HEK293 (cell line): ENCODE data around the gene ANKRD65.
A peak's percentile ranks its signal among the peaks of the same experiment; 100 is the strongest.

Source experiments
- CTCF ChIA-PET: fragments of 350-600 bp; formaldehyde crosslinking; extraction: SDS; loops from one replicate; lab custom pipeline; 2021; ENCODE audit warnings: antibody characterized with exemption; lab: Yijun Ruan, JAX
- POLR2A ChIA-PET: fragments of 300-600 bp; formaldehyde crosslinking; extraction: SDS; loops from one replicate; lab custom pipeline; 2020; ENCODE audit warnings: antibody characterized with exemption, inconsistent platforms; lab: Yijun Ruan, JAX
- H3K27ac ChIP-seq: fragments of 200-500 bp; sonication (Bioruptor generic); 2 replicates; pipeline ENCODE4 v1.5.1; 2014; ENCODE audit warnings: low read depth, low read length, control low read depth, inconsistent platforms; ENCODE audit errors: extremely low read depth
- H3K36me3 ChIP-seq, 2 experiments: fragments of 200-500 bp in 1 of 2; sonication (Bioruptor generic) in 1 of 2; 1 replicate in 1 of 2; 2 replicates in 1 of 2; pipeline ENCODE4 v1.5.1; 2014 to 2017; ENCODE audit warnings: inconsistent platforms in 2 of 2, low read length in 2 of 2; ENCODE audit not compliant: control insufficient read depth in 2 of 2, insufficient read depth in 1 of 2
- H3K4me1 ChIP-seq: fragments of 200-500 bp; sonication (Bioruptor generic); 2 replicates; pipeline ENCODE4 v1.5.1; 2014; ENCODE audit warnings: mild to moderate bottlenecking, low read length, inconsistent platforms; ENCODE audit not compliant: control insufficient read depth, insufficient read depth
- H3K4me3 ChIP-seq: 2 replicates; pipeline ENCODE4 v1.5.1; 2011; ENCODE audit warnings: low read depth, mild to moderate bottlenecking, control low read depth, low read length, moderate library complexity
- H3K9me3 ChIP-seq: fragments of 200-500 bp; sonication (Bioruptor generic); 2 replicates; pipeline ENCODE4 v1.5.1; 2014; ENCODE audit warnings: low read depth, low read length, inconsistent platforms; ENCODE audit not compliant: control insufficient read depth, insufficient read depth
- GFI1B ChIP-seq: fragments of 450-650 bp; formaldehyde crosslinking; IDR thresholded peaks from 2 replicates; pipeline ENCODE4 v1.5.1; 2016; ENCODE audit warnings: missing biosample characterization, missing genetic modification characterization
- GLI4 ChIP-seq: fragments of 450-650 bp; formaldehyde crosslinking; IDR thresholded peaks from 2 replicates; pipeline ENCODE4 v1.5.1; 2016; ENCODE audit warnings: missing biosample characterization, missing genetic modification characterization
- GLIS1 ChIP-seq: fragments of 450-650 bp; formaldehyde crosslinking; IDR thresholded peaks from 2 replicates; pipeline ENCODE4 v1.5.1; 2016; ENCODE audit warnings: missing biosample characterization, missing genetic modification characterization
- HOXC10 ChIP-seq: sonication (generic); formaldehyde crosslinking; IDR thresholded peaks from 2 replicates; pipeline ENCODE4 v1.8.1; 2023; ENCODE audit warnings: mild to moderate bottlenecking, missing genetic modification reagents
- IKZF3 ChIP-seq: fragments of 450-650 bp; IDR thresholded peaks from 2 replicates; pipeline ENCODE4 v1.5.0; 2018; ENCODE audit warnings: missing biosample characterization, mild to moderate bottlenecking, missing genetic modification characterization, moderate library complexity
- ZBTB1 ChIP-seq: fragments of 450-650 bp; formaldehyde crosslinking; IDR thresholded peaks from 2 replicates; pipeline ENCODE4 v1.5.1; 2016; ENCODE audit warnings: missing biosample characterization, missing genetic modification characterization
- ZIC2 ChIP-seq: fragments of 450-650 bp; formaldehyde crosslinking; IDR thresholded peaks from 2 replicates; pipeline ENCODE4 v1.5.1; 2016; ENCODE audit warnings: missing biosample characterization, missing genetic modification characterization
- ZNF121 ChIP-seq: fragments of 450-650 bp; formaldehyde crosslinking; IDR thresholded peaks from 2 replicates; pipeline ENCODE4 v1.5.1; 2016; ENCODE audit warnings: missing biosample characterization, missing genetic modification characterization
- ZNF335 ChIP-seq: fragments of 450-650 bp; formaldehyde crosslinking; conservative IDR thresholded peaks from 2 replicates; pipeline ENCODE4 v1.5.1; 2016; ENCODE audit warnings: missing biosample characterization, missing genetic modification characterization
- ZNF354C ChIP-seq: fragments of 450-650 bp; formaldehyde crosslinking; IDR thresholded peaks from 2 replicates; pipeline ENCODE4 v1.5.1; 2016; ENCODE audit warnings: missing biosample characterization, missing genetic modification characterization, low read depth, borderline replicate concordance
- ZNF561 ChIP-seq: fragments of 450-650 bp; IDR thresholded peaks from 2 replicates; pipeline ENCODE4 v1.5.1; 2018; ENCODE audit warnings: missing biosample characterization, missing genetic modification characterization, borderline replicate concordance
- TF ChIP-seq, protein P1 (sequence below): fragments of 450-650 bp; formaldehyde crosslinking; IDR thresholded peaks from 2 replicates; pipeline ENCODE4 v1.5.1; 2016; ENCODE audit warnings: missing biosample characterization, missing genetic modification characterization
- TF ChIP-seq, protein P2 (sequence below): fragments of 450-650 bp; formaldehyde crosslinking; conservative IDR thresholded peaks from 2 replicates; pipeline ENCODE4 v1.5.1; 2016; ENCODE audit warnings: low read depth, missing biosample characterization, missing genetic modification characterization
- TF ChIP-seq, protein P3 (sequence below): fragments of 450-650 bp; formaldehyde crosslinking; IDR thresholded peaks from 2 replicates; pipeline ENCODE4 v1.5.1; 2017; ENCODE audit warnings: missing biosample characterization, missing genetic modification characterization

The ANKRD65 gene

DNA sequence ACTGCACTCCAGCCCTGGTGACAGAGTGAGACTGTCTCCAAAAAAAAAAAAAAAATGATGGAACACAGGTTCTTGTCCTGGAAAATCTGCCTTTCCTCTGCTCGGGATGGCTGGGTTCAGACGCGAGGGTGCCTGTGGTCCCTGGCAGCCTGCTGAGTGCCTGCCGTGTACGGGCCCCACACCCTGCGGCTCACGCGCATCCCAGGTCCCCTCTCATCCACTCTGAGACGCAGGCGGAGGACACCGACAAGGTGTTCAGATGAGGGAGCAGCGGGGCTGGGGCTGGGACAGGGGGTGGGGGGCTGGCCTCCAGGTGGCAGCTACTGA is 4.3 kb upstream of the ANKRD65 start (continued):
- TF ChIP-seq, protein P1, sequence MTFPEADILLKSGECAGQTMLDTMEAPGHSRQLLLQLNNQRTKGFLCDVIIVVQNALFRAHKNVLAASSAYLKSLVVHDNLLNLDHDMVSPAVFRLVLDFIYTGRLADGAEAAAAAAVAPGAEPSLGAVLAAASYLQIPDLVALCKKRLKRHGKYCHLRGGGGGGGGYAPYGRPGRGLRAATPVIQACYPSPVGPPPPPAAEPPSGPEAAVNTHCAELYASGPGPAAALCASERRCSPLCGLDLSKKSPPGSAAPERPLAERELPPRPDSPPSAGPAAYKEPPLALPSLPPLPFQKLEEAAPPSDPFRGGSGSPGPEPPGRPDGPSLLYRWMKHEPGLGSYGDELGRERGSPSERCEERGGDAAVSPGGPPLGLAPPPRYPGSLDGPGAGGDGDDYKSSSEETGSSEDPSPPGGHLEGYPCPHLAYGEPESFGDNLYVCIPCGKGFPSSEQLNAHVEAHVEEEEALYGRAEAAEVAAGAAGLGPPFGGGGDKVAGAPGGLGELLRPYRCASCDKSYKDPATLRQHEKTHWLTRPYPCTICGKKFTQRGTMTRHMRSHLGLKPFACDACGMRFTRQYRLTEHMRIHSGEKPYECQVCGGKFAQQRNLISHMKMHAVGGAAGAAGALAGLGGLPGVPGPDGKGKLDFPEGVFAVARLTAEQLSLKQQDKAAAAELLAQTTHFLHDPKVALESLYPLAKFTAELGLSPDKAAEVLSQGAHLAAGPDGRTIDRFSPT: no peak
- TF ChIP-seq ZNF561 (tag by site-specific recombination) (no peak), GFI1B (tag by site-specific recombination) (no peak), HOXC10 (CRISPR knock-in tag) (no peak)
- TF ChIP-seq, protein P2, sequence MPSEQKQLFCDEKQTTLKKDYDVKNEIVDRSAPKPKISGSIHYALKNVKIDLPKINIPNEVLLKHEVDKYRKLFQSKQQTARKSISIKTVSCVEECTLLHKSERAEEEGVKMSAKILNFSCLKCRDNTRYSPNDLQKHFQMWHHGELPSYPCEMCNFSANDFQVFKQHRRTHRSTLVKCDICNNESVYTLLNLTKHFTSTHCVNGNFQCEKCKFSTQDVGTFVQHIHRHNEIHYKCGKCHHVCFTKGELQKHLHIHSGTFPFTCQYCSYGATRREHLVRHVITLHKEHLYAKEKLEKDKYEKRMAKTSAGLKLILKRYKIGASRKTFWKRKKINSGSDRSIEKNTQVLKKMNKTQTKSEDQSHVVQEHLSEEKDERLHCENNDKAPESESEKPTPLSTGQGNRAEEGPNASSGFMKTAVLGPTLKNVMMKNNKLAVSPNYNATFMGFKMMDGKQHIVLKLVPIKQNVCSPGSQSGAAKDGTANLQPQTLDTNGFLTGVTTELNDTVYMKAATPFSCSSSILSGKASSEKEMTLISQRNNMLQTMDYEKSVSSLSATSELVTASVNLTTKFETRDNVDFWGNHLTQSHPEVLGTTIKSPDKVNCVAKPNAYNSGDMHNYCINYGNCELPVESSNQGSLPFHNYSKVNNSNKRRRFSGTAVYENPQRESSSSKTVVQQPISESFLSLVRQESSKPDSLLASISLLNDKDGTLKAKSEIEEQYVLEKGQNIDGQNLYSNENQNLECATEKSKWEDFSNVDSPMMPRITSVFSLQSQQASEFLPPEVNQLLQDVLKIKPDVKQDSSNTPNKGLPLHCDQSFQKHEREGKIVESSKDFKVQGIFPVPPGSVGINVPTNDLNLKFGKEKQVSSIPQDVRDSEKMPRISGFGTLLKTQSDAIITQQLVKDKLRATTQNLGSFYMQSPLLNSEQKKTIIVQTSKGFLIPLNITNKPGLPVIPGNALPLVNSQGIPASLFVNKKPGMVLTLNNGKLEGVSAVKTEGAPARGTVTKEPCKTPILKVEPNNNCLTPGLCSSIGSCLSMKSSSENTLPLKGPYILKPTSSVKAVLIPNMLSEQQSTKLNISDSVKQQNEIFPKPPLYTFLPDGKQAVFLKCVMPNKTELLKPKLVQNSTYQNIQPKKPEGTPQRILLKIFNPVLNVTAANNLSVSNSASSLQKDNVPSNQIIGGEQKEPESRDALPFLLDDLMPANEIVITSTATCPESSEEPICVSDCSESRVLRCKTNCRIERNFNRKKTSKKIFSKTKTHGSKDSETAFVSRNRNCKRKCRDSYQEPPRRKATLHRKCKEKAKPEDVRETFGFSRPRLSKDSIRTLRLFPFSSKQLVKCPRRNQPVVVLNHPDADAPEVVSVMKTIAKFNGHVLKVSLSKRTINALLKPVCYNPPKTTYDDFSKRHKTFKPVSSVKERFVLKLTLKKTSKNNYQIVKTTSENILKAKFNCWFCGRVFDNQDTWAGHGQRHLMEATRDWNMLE: no peak
- TF ChIP-seq, all 188 proteins: peak for 3

DNA sequence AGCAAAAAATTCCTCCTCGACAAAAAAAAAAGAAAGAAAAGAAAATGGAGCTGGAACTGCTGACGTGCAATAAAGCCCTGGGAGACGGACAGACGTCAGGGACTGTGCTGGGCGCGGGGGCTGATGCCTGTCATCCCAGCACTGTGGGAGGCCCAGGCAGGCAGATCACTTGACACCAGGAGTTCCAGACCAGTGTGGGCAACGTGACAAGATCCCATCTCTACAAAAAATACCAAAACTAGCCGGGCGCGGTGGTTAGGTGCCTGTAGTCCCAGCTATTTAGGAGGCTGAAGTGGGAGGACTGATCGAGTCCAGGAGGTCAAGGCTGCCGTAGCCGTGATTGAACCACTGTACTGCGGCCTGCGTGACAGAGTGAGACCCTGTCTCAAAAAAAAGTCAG is 3.6 kb upstream of the ANKRD65 start:
- ChIA-PET POLR2A (interaction anchor here (1.0 kb wide), 1 partner anchor 25 kb away, joined by 3 read pairs; the partner anchor contains the start of gene CCNL2), CTCF (interaction anchor here (2.0 kb wide), 1 partner anchor 16 kb away, joined by 5 read pairs; no protein-coding TSS in a partner anchor)
- no peaks in the 10 kb centered on the region for H3K4me1 ChIP-seq
- no peak for TF ChIP-seq ZBTB1
- TF ChIP-seq ZNF354C (tag by site-specific recombination): no peak
- peak; percentile 27 for TF ChIP-seq ZNF335 (tag by site-specific recombination)
- 0 out of 2 replicates have a peak, but pooled peaks have one; percentile 7 for TF ChIP-seq ZIC2
- TF ChIP-seq GLIS1 (tag by site-specific recombination): peak; percentile 58
- no peak for TF ChIP-seq ZNF121 (tag by site-specific recombination)
- H3K27ac ChIP-seq: no peak overlapping the region
- H3K9me3 ChIP-seq: no peaks in the 10 kb centered on the region
- no peak overlapping the region for H3K4me3 ChIP-seq
- no peaks in the 10 kb centered on the region for H3K36me3 ChIP-seq

DNA sequence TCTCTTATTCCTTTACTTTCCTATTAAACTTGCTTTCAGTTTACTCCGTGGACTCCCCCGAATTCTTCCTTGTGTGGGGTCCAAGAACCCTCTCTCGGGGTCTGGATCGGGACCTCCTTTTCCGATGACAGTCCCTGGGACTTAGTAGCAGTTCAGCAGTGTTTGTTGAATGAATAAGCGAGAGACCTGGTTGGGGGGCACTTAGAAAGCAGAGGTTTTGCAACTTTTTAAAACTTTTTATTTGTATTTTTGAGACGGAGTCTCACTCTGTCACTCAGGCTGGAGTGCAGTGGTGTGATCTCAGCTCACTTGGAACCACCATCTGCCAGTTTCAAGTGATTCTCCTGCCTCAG is 2.1 kb upstream of the ANKRD65 start:
- ChIA-PET POLR2A (interaction anchor here (1.2 kb wide), 1 partner anchor 21 kb away, joined by 3 read pairs; no protein-coding TSS in a partner anchor), CTCF (interaction anchor here (0.9 kb wide), 1 partner anchor 18 kb away, joined by 4 read pairs; no protein-coding TSS in a partner anchor)
- no peak overlapping the region for H3K27ac ChIP-seq
- H3K9me3 ChIP-seq: no peaks in the 10 kb centered on the region
- no peaks in the 10 kb centered on the region for H3K36me3 ChIP-seq
- H3K4me1 ChIP-seq: no peaks in the 10 kb centered on the region
- no peak overlapping the region for H3K4me3 ChIP-seq
- TF ChIP-seq GLI4 (no peak), IKZF3 (tag by site-specific recombination) (no peak)
- TF ChIP-seq, protein P3, sequence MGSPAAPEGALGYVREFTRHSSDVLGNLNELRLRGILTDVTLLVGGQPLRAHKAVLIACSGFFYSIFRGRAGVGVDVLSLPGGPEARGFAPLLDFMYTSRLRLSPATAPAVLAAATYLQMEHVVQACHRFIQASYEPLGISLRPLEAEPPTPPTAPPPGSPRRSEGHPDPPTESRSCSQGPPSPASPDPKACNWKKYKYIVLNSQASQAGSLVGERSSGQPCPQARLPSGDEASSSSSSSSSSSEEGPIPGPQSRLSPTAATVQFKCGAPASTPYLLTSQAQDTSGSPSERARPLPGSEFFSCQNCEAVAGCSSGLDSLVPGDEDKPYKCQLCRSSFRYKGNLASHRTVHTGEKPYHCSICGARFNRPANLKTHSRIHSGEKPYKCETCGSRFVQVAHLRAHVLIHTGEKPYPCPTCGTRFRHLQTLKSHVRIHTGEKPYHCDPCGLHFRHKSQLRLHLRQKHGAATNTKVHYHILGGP: no peak
